Nephron (organoid): ENCODE measurements around the gene SORCS2.
A peak's percentile ranks its signal among the peaks of the same experiment; 100 is the strongest.

ENCODE experiments used
- H3K27ac Mint-ChIP-seq, 3 experiments: 2 replicates each; pipeline ENCODE4 v1.8.0; 2020; ENCODE audit warnings: mixed read lengths in 3 of 3, mild to moderate bottlenecking in 2 of 3, moderate library complexity in 1 of 3
- H3K27me3 Mint-ChIP-seq: 2 replicates; pipeline ENCODE4 v1.8.0; 2021; ENCODE audit warnings: low read depth, mild to moderate bottlenecking, moderate library complexity, mixed read lengths
- H3K36me3 Mint-ChIP-seq: 2 replicates; pipeline ENCODE4 v1.8.0; 2020; ENCODE audit warnings: low read depth, mixed read lengths
- H3K4me1 Mint-ChIP-seq: 2 replicates; pipeline ENCODE4 v1.8.0; 2020; ENCODE audit warnings: mixed read lengths
- H3K4me3 Mint-ChIP-seq, 3 experiments: 2 replicates each; pipeline ENCODE4 v1.8.0; 2020; ENCODE audit warnings: mild to moderate bottlenecking in 3 of 3, mixed read lengths in 3 of 3, moderate library complexity in 2 of 3
- H3K9me3 Mint-ChIP-seq: 2 replicates; pipeline ENCODE4 v1.8.0; 2020; ENCODE audit warnings: mixed read lengths
- CTCF ChIP-seq, 3 experiments: fragments of 200-600 bp; sonication (generic); IDR thresholded peaks; one replicate each; pipeline ENCODE4 v1.5.0; 2021; ENCODE audit warnings: antibody characterized with exemption in 3 of 3; ENCODE audit not compliant: unreplicated experiment in 3 of 3

SORCS2 gene

GRCh38 chr4:7510066-7510465, 317.7 kb downstream of the SORCS2 start:
- Mint-ChIP-seq H3K4me1 (peaks cover 63% of the 10 kb centered on the region), H3K27ac (peak overlapping the region; percentile 38 to 87 (median 68)), H3K27me3 (peaks cover 24% of the 10 kb centered on the region), H3K36me3 (no peaks in the 10 kb centered on the region), H3K4me3 (peak overlapping the region in 2 of 3 experiments; percentile 53 to 67), H3K9me3 (no peaks in the 10 kb centered on the region)
- no peak for TF ChIP-seq CTCF (IDR thresholded peaks at IDR 0.05; ENCODE audit: unreplicated experiment in 3 of 3)

GRCh38 chr4:7510538-7510937, 318.2 kb downstream of the SORCS2 start:
- H3K27ac Mint-ChIP-seq: peak overlapping the region; percentile 0 to 33 (median 6)
- peaks cover 24% of the 10 kb centered on the region for H3K27me3 Mint-ChIP-seq

GRCh38 chr4:7511525-7511924, 319.2 kb downstream of the SORCS2 start:
- no peaks in the 10 kb centered on the region for H3K9me3 Mint-ChIP-seq
- H3K27me3 Mint-ChIP-seq: peaks cover 29% of the 10 kb centered on the region
- H3K4me3 Mint-ChIP-seq: peak overlapping the region in 2 of 3 experiments; percentile 10 to 19
- H3K4me1 Mint-ChIP-seq: peaks cover 72% of the 10 kb centered on the region
- peak overlapping the region; percentile 0 to 33 (median 6) for H3K27ac Mint-ChIP-seq
- H3K36me3 Mint-ChIP-seq: no peaks in the 10 kb centered on the region
- no peak for TF ChIP-seq CTCF (IDR thresholded peaks at IDR 0.05; ENCODE audit: unreplicated experiment in 3 of 3)

More at GRCh38 chr4:7510538-7510937, 318.2 kb downstream of the SORCS2 start:
- H3K4me3 Mint-ChIP-seq: peak overlapping the region in 1 of 3 experiments; percentile 2
- no peaks in the 10 kb centered on the region for H3K9me3 Mint-ChIP-seq
- no peaks in the 10 kb centered on the region for H3K36me3 Mint-ChIP-seq
- peaks cover 65% of the 10 kb centered on the region for H3K4me1 Mint-ChIP-seq
- no peak for TF ChIP-seq CTCF (IDR thresholded peaks at IDR 0.05; ENCODE audit: unreplicated experiment in 3 of 3)

DNA sequence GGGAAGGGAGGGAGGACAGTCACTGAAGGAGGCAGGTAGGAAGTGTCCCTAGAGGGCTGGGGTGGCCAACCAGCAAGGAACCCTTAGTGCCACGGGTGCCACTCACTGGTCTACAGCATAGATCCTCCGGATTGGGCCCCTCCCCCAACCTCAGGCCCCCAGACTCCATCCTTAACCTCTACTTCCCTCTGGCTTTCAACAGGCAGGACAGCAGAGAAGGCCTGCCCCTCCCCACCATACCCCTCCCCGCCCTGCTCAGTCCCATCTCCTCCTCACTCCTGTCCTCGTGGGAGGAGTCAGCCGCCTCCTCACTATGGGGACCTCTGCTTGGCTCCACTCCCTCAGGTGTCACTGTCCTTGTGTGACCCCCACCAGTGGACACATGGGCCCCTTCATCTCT, 320.1 kb downstream of the SORCS2 start:
- H3K9me3 Mint-ChIP-seq: no peaks in the 10 kb centered on the region
- no peak for TF ChIP-seq CTCF (IDR thresholded peaks at IDR 0.05; ENCODE audit: unreplicated experiment in 3 of 3)
- H3K4me1 Mint-ChIP-seq: peaks cover 76% of the 10 kb centered on the region
- peak overlapping the region in 2 of 3 experiments; percentile 33 to 40 for H3K27ac Mint-ChIP-seq
- no peak overlapping the region for H3K4me3 Mint-ChIP-seq
- H3K36me3 Mint-ChIP-seq: no peaks in the 10 kb centered on the region
- H3K27me3 Mint-ChIP-seq: peaks cover 34% of the 10 kb centered on the region

- TF ChIP-seq CTCF (IDR thresholded peaks at IDR 0.05; ENCODE audit: unreplicated experiment in 3 of 3): no peak
- Mint-ChIP-seq H3K9me3 (no peaks in the 10 kb centered on the region), H3K27me3 (peaks cover 34% of the 10 kb centered on the region), H3K4me1 (peaks cover 76% of the 10 kb centered on the region), H3K4me3 (no peak overlapping the region), H3K27ac (peak overlapping the region in 2 of 3 experiments; percentile 22 to 40), H3K36me3 (no peaks in the 10 kb centered on the region)
Measured at GRCh38 chr4:7512946-7513345, 320.6 kb downstream of the SORCS2 start.

GRCh38 chr4:7513671-7514070, 321.3 kb downstream of the SORCS2 start:
- H3K4me1 Mint-ChIP-seq: peaks cover 79% of the 10 kb centered on the region
- peak overlapping the region in 1 of 3 experiments; percentile 41 for H3K4me3 Mint-ChIP-seq
- no peak for TF ChIP-seq CTCF (IDR thresholded peaks at IDR 0.05; ENCODE audit: unreplicated experiment in 3 of 3)
- no peaks in the 10 kb centered on the region for H3K9me3 Mint-ChIP-seq
- peaks cover 34% of the 10 kb centered on the region for H3K27me3 Mint-ChIP-seq
- no peaks in the 10 kb centered on the region for H3K36me3 Mint-ChIP-seq
- peak overlapping the region; percentile 19 to 72 (median 31) for H3K27ac Mint-ChIP-seq
